Psoas muscle (tissue), 8 donors: ENCODE results near the gene MCOLN3. TPM values are rescaled to one million over a fixed set of nuclear protein-coding genes. Genes with fewer than 3 reads are reported as not detected.

Source experiments
- ATAC-seq, 4 donors: fragments of 200-7000 bp; cut with Tn5 transposase; one replicate each; pipeline ENCODE4 v1.9.1; 2020; ENCODE audit warnings: moderate library complexity in 3 of 4, mild to moderate bottlenecking in 2 of 4
- DNase-seq, 2 donors: peaks; one replicate each; pipeline ENCODE4 v3.0.0-alpha.2; 2020
- H3K27ac ChIP-seq: fragments of 200-600 bp; one replicate; pipeline ENCODE4 v1.8.0; 2022
- H3K27me3 ChIP-seq, 3 donors: fragments of 200-600 bp in 1 of 3; one replicate each; pipeline versions ENCODE4 v1.6.1 to v1.8.0; 2013 to 2022; ENCODE audit warnings: low read length in 2 of 3, mild to moderate bottlenecking in 2 of 3, moderate library complexity in 1 of 3; ENCODE audit not compliant: insufficient read depth in 3 of 3
- H3K36me3 ChIP-seq, 2 donors: fragments of 200-600 bp in 1 of 2; one replicate each; pipeline versions ENCODE4 v1.6.1 to v1.8.0; 2013 to 2022; ENCODE audit warnings: low read depth in 1 of 2, mild to moderate bottlenecking in 1 of 2, moderate library complexity in 1 of 2; ENCODE audit not compliant: insufficient read depth in 1 of 2
- H3K4me1 ChIP-seq: fragments of 200-600 bp; one replicate; pipeline ENCODE4 v1.8.0; 2022
- H3K4me3 ChIP-seq: fragments of 200-600 bp; one replicate; pipeline ENCODE4 v1.8.0; 2022; ENCODE audit warnings: mild to moderate bottlenecking
- H3K9me3 ChIP-seq: fragments of 200-600 bp; one replicate; pipeline ENCODE4 v1.8.0; 2022
- CTCF ChIP-seq: fragments of 200-600 bp; IDR thresholded peaks from one replicate; pipeline ENCODE4 v1.8.0; 2022; ENCODE audit warnings: antibody characterized with exemption
- WGBS, 3 donors: extraction: QIAGEN DNeasy Blood & Tissue Kit; methylation state at CpG; one replicate each; pipeline versions ENCODE4 v1.1.6 to v1.1.7; 2013; 5-methylcytosine and 5-hydroxymethylcytosine counted together
- intact Hi-C, 2 donors: fragments of 100-400 bp; cut with DNase I; formaldehyde crosslinking; loops; one replicate each; pipeline versions ENCODE4 v1.11.0 to v1.14.2; 2022
- polyA plus RNA-seq, 3 donors: library from polyadenylated mRNA; stranded (reverse); fragments of 200-250 nt; gene quantifications; one replicate each; pipeline ENCODE4 v1.2.3, GENCODE V29; 2013
- total RNA-seq, 4 donors: library from RNA; stranded (reverse); fragmentation: NEBNext Ultra II Directional in 2 of 4; extraction: Animal tissue kit (Norgen Biotek cat#: 25700) in 2 of 4; gene quantifications; one replicate each; pipeline versions ENCODE4 v1.2.1 to v1.2.4, GENCODE V29; 2021 to 2023
- donor health status: healthy with polysubstance abuse.
- donor health status: DM: no; HTN: no; CAD: no; lungs with moderate emphysema.
- donor health status: Bipolar disorder and iron deficiency.
- donor health status: healthy.
- donor health status: DM: yes; HTN: yes; CAD: no.
- donor health status: DM: no; HTN: no; CAD: no.
- donor health status: DM: no; HTN: no; CAD: no.
- donor health status: DM: yes; HTN: yes; CAD: no.

MCOLN3 gene
- total and polyA plus RNA-seq, 7 donors = 0.06 to 0.62 (median 0.32) TPM; not detected in 3

- no peak for TF ChIP-seq CTCF
- no peak for ATAC-seq
- intact Hi-C loops = no loop called here
Observed at GRCh38 chr1:85033221-85033620, 15.1 kb downstream of the MCOLN3 start.

GRCh38 chr1:85030536-85030935, 17.8 kb downstream of the MCOLN3 start:
- Histone ChIP-seq H3K27me3 (no peaks in the 10 kb centered on the region), H3K4me1 (no peaks in the 10 kb centered on the region), H3K27ac (no peak overlapping the region), H3K4me3 (no peak overlapping the region), H3K9me3 (no peaks in the 10 kb centered on the region), H3K36me3 (no peaks in the 10 kb centered on the region)
- intact Hi-C loops = no loop called here
- no peak for TF ChIP-seq CTCF
- no peak for DNase-seq
- ATAC-seq = no peak

More at GRCh38 chr1:85033221-85033620, 15.1 kb downstream of the MCOLN3 start:
- Histone ChIP-seq H3K27me3 (no peaks in the 10 kb centered on the region), H3K4me1 (no peaks in the 10 kb centered on the region), H3K9me3 (no peaks in the 10 kb centered on the region), H3K36me3 (no peaks in the 10 kb centered on the region), H3K4me3 (no peak overlapping the region), H3K27ac (no peak overlapping the region)
- DNase-seq = no peak
- 69 to 81% (median 72%) methylated on average over 2 of the region's 2 CpGs for whole genome bisulfite sequencing, 3 donors

GRCh38 chr1:85028151-85028550, 20.1 kb downstream of the MCOLN3 start:
- intact Hi-C loops = loop anchor here in 1 of 2 donors (5.0 kb wide), 1 partner anchor 86 kb away; no protein-coding TSS in a partner anchor
- no peak for TF ChIP-seq CTCF
- 84 to 92% (median 85%) methylated on average over 3 of the region's 3 CpGs for WGBS, 3 donors

GRCh38 chr1:85027242-85027983, 20.9 kb downstream of the MCOLN3 start:
- ATAC-seq = no peak
- WGBS, 3 donors = 68 to 78% (median 75%) methylated on average over 5 of the region's 5 CpGs

More at GRCh38 chr1:85028151-85028550, 20.1 kb downstream of the MCOLN3 start:
- Histone ChIP-seq H3K27ac (no peak overlapping the region), H3K9me3 (no peaks in the 10 kb centered on the region), H3K27me3 (no peaks in the 10 kb centered on the region), H3K36me3 (no peaks in the 10 kb centered on the region), H3K4me3 (no peak overlapping the region), H3K4me1 (no peaks in the 10 kb centered on the region)
- DNase-seq (no peak), ATAC-seq (no peak)

More at GRCh38 chr1:85027242-85027983, 20.9 kb downstream of the MCOLN3 start:
- no peak for DNase-seq
- intact Hi-C loops = loop anchor here in 1 of 2 donors (5.0 kb wide), 1 partner anchor 85 kb away; no protein-coding TSS in a partner anchor
- Histone ChIP-seq H3K4me3 (no peak overlapping the region), H3K27me3 (no peaks in the 10 kb centered on the region), H3K36me3 (no peaks in the 10 kb centered on the region), H3K9me3 (no peaks in the 10 kb centered on the region), H3K4me1 (no peaks in the 10 kb centered on the region), H3K27ac (no peak overlapping the region)
- TF ChIP-seq CTCF = no peak
